Stimulated activated CD8-positive, alpha-beta memory T cell treated with anti-CD3 and anti-CD28 coated beads, Interleukin-7, amount 100 ng/mL, for 4 hours (primary cell): ENCODE data around the gene MIA2.
A peak's percentile ranks its signal among the peaks of the same experiment; 100 is the strongest.
"Not testable (repeated sequence)": the region's sequence is repeated elsewhere in the genome, so short reads cannot be mapped to it uniquely, and the experiment has no call there.

Experiments
- DNase-seq, 2 donors: peaks; one replicate each; pipeline ENCODE4 v3.0.0-alpha.2; 2020; ENCODE audit warnings: low read depth in 2 of 2

Gene MIA2

GRCh38 chr14:39339003-39339402, 105.3 kb downstream of the MIA2 start:
- no peak for DNase-seq

- not testable (repeated sequence) for DNase-seq
Measured at GRCh38 chr14:39341126-39341525, 107.4 kb downstream of the MIA2 start.

- DNase-seq: no peak
Measured at GRCh38 chr14:39342768-39343167, 109.1 kb downstream of the MIA2 start.

- no peak for DNase-seq
Measured at GRCh38 chr14:39343614-39344013, 109.9 kb downstream of the MIA2 start.

- DNase-seq: no peak
Measured at GRCh38 chr14:39350866-39351265, 117.2 kb downstream of the MIA2 start.

GRCh38 chr14:39351708-39352107, 118.0 kb downstream of the MIA2 start:
- no peak for DNase-seq

GRCh38 chr14:39359069-39359468, 125.4 kb downstream of the MIA2 start:
- DNase-seq: not testable (repeated sequence)

GRCh38 chr14:39360316-39360715, 126.6 kb downstream of the MIA2 start:
- no peak for DNase-seq

- DNase-seq: not testable (repeated sequence)
Measured at GRCh38 chr14:39361556-39361955, 127.8 kb downstream of the MIA2 start.

- DNase-seq: no peak
Measured at GRCh38 chr14:39364509-39364908, 130.8 kb downstream of the MIA2 start.

- DNase-seq: no peak
Measured at GRCh38 chr14:39365354-39365753, 131.6 kb downstream of the MIA2 start.

GRCh38 chr14:39366460-39367386, 133.0 kb downstream of the MIA2 start:
- no peak for DNase-seq

GRCh38 chr14:39367387-39367751, 133.7 kb downstream of the MIA2 start:
- no peak for DNase-seq

- peak in 1 of 2 donors; percentile 3 for DNase-seq
Measured at GRCh38 chr14:39368261-39368959, 134.7 kb downstream of the MIA2 start.

GRCh38 chr14:39369029-39369428, 135.3 kb downstream of the MIA2 start:
- DNase-seq: no peak

GRCh38 chr14:39370415-39370814, 136.7 kb downstream of the MIA2 start:
- no peak for DNase-seq

GRCh38 chr14:39372656-39373055, 138.9 kb downstream of the MIA2 start:
- no peak for DNase-seq

- DNase-seq: no peak
Measured at GRCh38 chr14:39374851-39375250, 141.1 kb downstream of the MIA2 start.

- DNase-seq: no peak
Measured at GRCh38 chr14:39376667-39377403, 143.1 kb downstream of the MIA2 start.

GRCh38 chr14:39381366-39381765, 147.7 kb downstream of the MIA2 start:
- DNase-seq: no peak

GRCh38 chr14:39382463-39382862, 148.7 kb downstream of the MIA2 start:
- DNase-seq: no peak

- DNase-seq: no peak
Measured at GRCh38 chr14:39383026-39383660, 149.4 kb downstream of the MIA2 start.
